BE2C (cell line): ENCODE measurements around the gene PKHD1.

Experiments
- DNase-seq: peaks from one replicate; pipeline ENCODE4 v3.0.0-alpha.2; 2020
- H3K27me3 ChIP-seq: fragments of 250-450 bp; sonication (Bioruptor Pico); 2 replicates; pipeline ENCODE4 v1.5.1; 2020; ENCODE audit warnings: mild to moderate bottlenecking
- H3K36me3 ChIP-seq: fragments of 250-450 bp; sonication (Bioruptor Pico); 2 replicates; pipeline ENCODE4 v1.5.1; 2020; ENCODE audit warnings: mild to moderate bottlenecking
- H3K4me1 ChIP-seq: fragments of 250-450 bp; sonication (Bioruptor Pico); 2 replicates; pipeline ENCODE4 v1.5.1; 2020
- H3K4me3 ChIP-seq: 2 replicates; pipeline ENCODE4 v1.5.1; 2011; ENCODE audit warnings: low read depth, low read length
- H3K9me3 ChIP-seq: fragments of 250-450 bp; sonication (Bioruptor Pico); 2 replicates; pipeline ENCODE4 v1.5.1; 2020
- TF ChIP-seq, protein P1 (sequence below): IDR thresholded peaks from 2 replicates; pipeline ENCODE4 v1.5.1; 2012; ENCODE audit warnings: mild to moderate bottlenecking, low read depth, low read length

PKHD1 gene

DNA sequence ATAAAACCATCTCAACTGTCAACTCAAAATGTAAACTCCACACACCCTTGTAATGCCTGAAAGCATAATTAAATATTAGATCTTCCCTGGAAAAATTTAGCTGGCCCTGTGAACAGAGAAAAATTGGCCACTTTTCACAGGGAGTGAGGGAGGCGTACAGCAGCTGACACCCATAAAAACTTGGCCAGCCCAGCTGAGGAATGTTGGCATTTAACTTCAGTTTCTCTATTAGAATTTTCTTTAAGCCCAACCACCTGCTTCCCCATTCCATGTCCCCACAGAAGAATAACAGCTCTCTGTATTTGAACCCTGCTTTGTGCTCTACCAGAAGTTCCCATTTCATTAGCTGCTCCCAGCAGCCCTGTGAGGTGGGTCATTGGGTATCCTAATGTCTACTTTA is 41.0 kb downstream of the PKHD1 start:
- Histone ChIP-seq H3K4me1 (no peaks in the 10 kb centered on the region), H3K27me3 (no peaks in the 10 kb centered on the region), H3K4me3 (no peak overlapping the region), H3K9me3 (no peaks in the 10 kb centered on the region), H3K36me3 (no peaks in the 10 kb centered on the region)
- TF ChIP-seq, protein P1, sequence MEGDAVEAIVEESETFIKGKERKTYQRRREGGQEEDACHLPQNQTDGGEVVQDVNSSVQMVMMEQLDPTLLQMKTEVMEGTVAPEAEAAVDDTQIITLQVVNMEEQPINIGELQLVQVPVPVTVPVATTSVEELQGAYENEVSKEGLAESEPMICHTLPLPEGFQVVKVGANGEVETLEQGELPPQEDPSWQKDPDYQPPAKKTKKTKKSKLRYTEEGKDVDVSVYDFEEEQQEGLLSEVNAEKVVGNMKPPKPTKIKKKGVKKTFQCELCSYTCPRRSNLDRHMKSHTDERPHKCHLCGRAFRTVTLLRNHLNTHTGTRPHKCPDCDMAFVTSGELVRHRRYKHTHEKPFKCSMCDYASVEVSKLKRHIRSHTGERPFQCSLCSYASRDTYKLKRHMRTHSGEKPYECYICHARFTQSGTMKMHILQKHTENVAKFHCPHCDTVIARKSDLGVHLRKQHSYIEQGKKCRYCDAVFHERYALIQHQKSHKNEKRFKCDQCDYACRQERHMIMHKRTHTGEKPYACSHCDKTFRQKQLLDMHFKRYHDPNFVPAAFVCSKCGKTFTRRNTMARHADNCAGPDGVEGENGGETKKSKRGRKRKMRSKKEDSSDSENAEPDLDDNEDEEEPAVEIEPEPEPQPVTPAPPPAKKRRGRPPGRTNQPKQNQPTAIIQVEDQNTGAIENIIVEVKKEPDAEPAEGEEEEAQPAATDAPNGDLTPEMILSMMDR, result no peak
- no peak for DNase-seq

DNA sequence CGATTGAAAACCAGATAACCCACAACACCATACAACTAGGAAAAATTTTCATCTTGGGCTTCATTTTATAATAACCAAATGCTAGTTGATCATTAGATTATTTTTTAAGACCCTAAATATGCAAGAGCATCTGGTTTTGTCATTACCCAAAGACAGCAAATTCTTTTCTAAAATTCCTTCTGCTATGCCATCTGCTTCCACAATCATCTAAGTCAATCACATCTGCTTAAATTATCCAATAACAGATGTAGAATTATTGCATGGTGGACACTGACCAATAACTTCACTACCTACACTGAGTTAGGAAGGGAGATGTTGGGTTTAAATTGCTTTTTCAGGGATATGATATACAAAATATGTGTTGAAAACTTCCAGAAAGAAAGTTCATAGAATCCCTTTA is 41.9 kb downstream of the PKHD1 start:
- DNase-seq, result no peak
- Histone ChIP-seq H3K4me1 (no peaks in the 10 kb centered on the region), H3K4me3 (no peak overlapping the region), H3K9me3 (no peaks in the 10 kb centered on the region), H3K27me3 (no peaks in the 10 kb centered on the region), H3K36me3 (no peaks in the 10 kb centered on the region)
- TF ChIP-seq, protein P1, result no peak

DNA sequence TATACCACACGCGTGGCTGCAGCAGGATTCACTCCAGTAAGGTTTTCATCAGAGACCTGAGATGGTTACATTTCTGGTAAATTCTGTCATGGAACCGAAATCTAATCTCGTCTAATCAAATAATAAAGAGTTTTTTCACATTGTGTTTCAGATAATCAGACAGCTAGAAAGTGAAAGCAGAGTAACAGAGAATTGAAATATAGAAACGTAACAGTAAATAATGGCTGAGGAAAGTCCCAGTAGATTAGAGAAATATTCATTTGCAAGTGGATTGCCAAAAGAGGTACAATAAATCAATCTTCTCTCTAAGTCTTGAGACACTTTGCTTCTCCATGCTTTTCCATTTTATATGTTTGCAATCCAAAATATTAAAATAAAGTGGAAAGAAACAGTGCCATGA is 42.4 kb downstream of the PKHD1 start:
- Histone ChIP-seq H3K36me3 (no peaks in the 10 kb centered on the region), H3K4me1 (no peaks in the 10 kb centered on the region), H3K9me3 (no peaks in the 10 kb centered on the region), H3K4me3 (no peak overlapping the region), H3K27me3 (no peaks in the 10 kb centered on the region)
- TF ChIP-seq, protein P1, result no peak
- no peak for DNase-seq

DNA sequence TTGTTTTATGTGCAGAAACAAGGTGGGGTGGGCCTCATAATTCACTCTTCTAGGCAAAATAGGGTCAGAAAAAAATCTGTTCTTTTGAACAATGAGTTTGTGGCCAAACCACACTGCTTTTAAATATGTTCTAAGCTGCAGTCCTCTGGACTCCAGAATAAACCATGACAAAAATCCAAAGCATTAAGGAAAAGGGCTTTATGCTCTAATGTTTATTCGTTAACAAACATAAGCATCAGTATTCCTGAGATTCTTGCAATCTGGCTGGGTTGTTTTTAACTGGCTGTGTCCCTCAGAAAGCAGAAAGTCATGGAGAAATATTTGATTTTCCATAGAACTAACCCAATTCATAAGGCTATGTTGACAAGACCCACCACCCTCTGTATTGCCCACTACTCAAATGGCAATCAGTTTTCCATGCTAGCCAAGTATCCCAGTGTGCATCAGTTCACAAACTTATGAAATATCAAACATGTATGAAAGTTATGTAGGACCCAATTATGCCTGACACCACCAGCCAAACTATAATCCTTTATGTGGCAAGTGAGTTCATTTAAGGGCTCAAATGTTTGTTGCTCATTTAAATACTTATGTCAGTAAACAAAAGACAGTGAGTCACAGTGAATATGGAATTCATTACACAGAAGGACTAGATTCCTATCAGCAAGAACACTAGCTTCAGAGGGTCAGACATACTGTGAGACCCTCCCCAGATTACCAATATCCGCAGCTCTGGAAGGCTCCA is 45.1 kb downstream of the PKHD1 start:
- Histone ChIP-seq H3K36me3 (no peaks in the 10 kb centered on the region), H3K9me3 (no peaks in the 10 kb centered on the region; the same call in 1 of the 2 replicates), H3K27me3 (no peaks in the 10 kb centered on the region), H3K4me1 (no peaks in the 10 kb centered on the region), H3K4me3 (no peak overlapping the region)
- no peak for DNase-seq
- TF ChIP-seq, protein P1, result no peak

DNA sequence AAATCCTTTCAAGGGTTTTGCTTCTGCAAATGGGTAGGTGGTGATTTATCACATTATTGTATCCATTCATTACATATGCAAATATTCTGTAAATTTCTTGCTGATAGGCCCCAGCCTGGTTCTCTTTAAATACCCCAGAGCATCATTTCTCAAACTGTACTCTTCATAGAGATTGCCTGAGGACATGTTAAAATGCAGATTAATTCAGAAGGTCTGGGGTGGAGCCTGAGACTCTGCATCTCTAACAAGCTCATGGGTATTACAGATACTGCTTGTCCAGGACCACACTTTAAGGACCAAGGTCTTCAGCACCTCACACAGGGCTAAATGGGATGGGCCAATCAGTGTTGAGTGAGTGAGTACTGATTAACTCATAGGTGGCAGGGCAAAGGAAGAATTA is 46.3 kb downstream of the PKHD1 start:
- no peaks in the 10 kb centered on the region for H3K4me1 ChIP-seq
- H3K9me3 ChIP-seq, result no peaks in the 10 kb centered on the region; the same call in 1 of the 2 replicates
- no peak overlapping the region for H3K4me3 ChIP-seq
- no peak for DNase-seq
- TF ChIP-seq, protein P1, result no peak
- H3K36me3 ChIP-seq, result no peaks in the 10 kb centered on the region
- no peaks in the 10 kb centered on the region for H3K27me3 ChIP-seq

DNA sequence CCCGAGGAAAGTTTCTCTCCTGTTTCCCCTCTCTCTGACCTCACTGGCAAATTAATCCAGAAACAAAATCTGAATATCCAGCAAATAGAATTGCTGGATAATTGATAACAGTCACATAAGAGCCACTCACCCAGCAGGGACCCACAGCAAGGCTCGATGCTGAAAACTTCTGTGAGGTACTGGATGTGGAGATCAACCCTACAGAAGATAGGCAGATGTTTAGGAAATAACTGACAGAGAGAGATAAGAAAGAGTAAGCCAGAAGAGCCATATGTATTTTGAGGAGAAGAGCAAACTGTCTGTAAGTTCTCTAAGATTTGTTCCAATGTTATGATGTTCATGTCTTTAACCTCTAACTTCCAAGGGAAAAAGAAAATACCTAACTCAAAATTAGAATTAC is 59.7 kb downstream of the PKHD1 start:
- H3K4me1 ChIP-seq, result no peaks in the 10 kb centered on the region
- TF ChIP-seq, protein P1, result no peak
- no peak overlapping the region for H3K4me3 ChIP-seq
- H3K36me3 ChIP-seq, result no peaks in the 10 kb centered on the region
- DNase-seq, result no peak
- H3K9me3 ChIP-seq, result no peaks in the 10 kb centered on the region
- no peaks in the 10 kb centered on the region for H3K27me3 ChIP-seq
